NCI-H2196 (cell line): Measurements from ENCODE around the gene ABCA2.
"Not testable (repeated sequence)": the region's sequence is repeated elsewhere in the genome, so short reads cannot be mapped to it uniquely, and the experiment has no call there.

Source experiments
- DNase-seq: peaks from one replicate; lab custom pipeline; 2025; ENCODE audit not compliant: unreplicated experiment; lab: John Stamatoyannopoulos, UW

Gene ABCA2

GRCh38 chr9:137048655-137049543 is 20.9 kb upstream of the ABCA2 start:
- no peak for DNase-seq

GRCh38 chr9:137046088-137046787 is 18.2 kb upstream of the ABCA2 start, which contains the start of gene NPDC1:
Gene NPDC1, minus strand, starts transcription at chr9:137046177. Its CDS starts 188 bp downstream, at chr9:137045989.
- peak; percentile 83 for DNase-seq

- no peak for DNase-seq
Observed at GRCh38 chr9:137045294-137046087, 17.5 kb upstream of the ABCA2 start.

GRCh38 chr9:137044502-137045177 is 16.6 kb upstream of the ABCA2 start:
- peak; percentile 83 for DNase-seq

GRCh38 chr9:137044037-137044436 is 16.0 kb upstream of the ABCA2 start:
- peak; percentile 41 for DNase-seq

GRCh38 chr9:137042751-137043727 is 15.0 kb upstream of the ABCA2 start:
- no peak for DNase-seq

GRCh38 chr9:137041124-137041523 is 13.1 kb upstream of the ABCA2 start:
- DNase-seq = no peak

- DNase-seq = no peak
Observed at GRCh38 chr9:137040568-137040967, 12.5 kb upstream of the ABCA2 start.

- no peak for DNase-seq
Observed at GRCh38 chr9:137039611-137040366, 11.8 kb upstream of the ABCA2 start.

- DNase-seq = no peak
Observed at GRCh38 chr9:137038916-137039315, 10.9 kb upstream of the ABCA2 start.

GRCh38 chr9:137037483-137037882 is 9.4 kb upstream of the ABCA2 start:
- no peak for DNase-seq

GRCh38 chr9:137037035-137037434 is 9.0 kb upstream of the ABCA2 start:
- no peak for DNase-seq

- no peak for DNase-seq
Observed at GRCh38 chr9:137035937-137036336, 7.9 kb upstream of the ABCA2 start.

GRCh38 chr9:137035507-137035834 is 7.4 kb upstream of the ABCA2 start:
- no peak for DNase-seq

- DNase-seq = peak; percentile 89
Observed at GRCh38 chr9:137034709-137035506, 6.9 kb upstream of the ABCA2 start.

- DNase-seq = no peak
Observed at GRCh38 chr9:137034039-137034708, 6.1 kb upstream of the ABCA2 start.

GRCh38 chr9:137033481-137033880 is 5.4 kb upstream of the ABCA2 start:
- DNase-seq = not testable (repeated sequence)

GRCh38 chr9:137032858-137033257 is 4.8 kb upstream of the ABCA2 start:
- no peak for DNase-seq
